Left forelimb (tissue), 1 donor: ENCODE results near the gene SLC25A48.

Experiments
- DNase-seq: peaks from one replicate; pipeline ENCODE4 v3.0.0-alpha.2; 2018; ENCODE audit warnings: low spot score

Gene SLC25A48

GRCh38 chr5:135834639-135835529 is at the start of gene SLC25A48:
Gene SLC25A48 (plus strand): TSS chr5:135834663. CDS start chr5:135834848, 185 bp downstream.
- DNase-seq = peak; percentile 75

- DNase-seq = no peak
Measured at GRCh38 chr5:135800656-135801055, 33.8 kb upstream of the SLC25A48 start.

- DNase-seq = no peak
Measured at GRCh38 chr5:135810188-135810943, 24.1 kb upstream of the SLC25A48 start.

GRCh38 chr5:135811007-135811406 is 23.5 kb upstream of the SLC25A48 start:
- no peak for DNase-seq

GRCh38 chr5:135813758-135814157 is 20.7 kb upstream of the SLC25A48 start:
- no peak for DNase-seq

- no peak for DNase-seq
Measured at GRCh38 chr5:135814316-135814715, 20.1 kb upstream of the SLC25A48 start.

GRCh38 chr5:135814812-135815211 is 19.7 kb upstream of the SLC25A48 start:
- no peak for DNase-seq

GRCh38 chr5:135821061-135821801 is 13.2 kb upstream of the SLC25A48 start:
- peak; percentile 41 for DNase-seq

- peak; percentile 48 for DNase-seq
Measured at GRCh38 chr5:135821802-135822201, 12.7 kb upstream of the SLC25A48 start.

- no peak for DNase-seq
Measured at GRCh38 chr5:135822286-135822685, 12.2 kb upstream of the SLC25A48 start.

- DNase-seq = peak; percentile 52
Measured at GRCh38 chr5:135822959-135823358, 11.5 kb upstream of the SLC25A48 start.

- DNase-seq = no peak
Measured at GRCh38 chr5:135823881-135824280, 10.6 kb upstream of the SLC25A48 start.

GRCh38 chr5:135824541-135825041 is 9.9 kb upstream of the SLC25A48 start:
- peak; percentile 49 for DNase-seq

- peak; percentile 52 for DNase-seq
Measured at GRCh38 chr5:135825373-135826220, 8.9 kb upstream of the SLC25A48 start.

GRCh38 chr5:135826221-135826525 is 8.3 kb upstream of the SLC25A48 start:
- no peak for DNase-seq

GRCh38 chr5:135826994-135827671 is 7.3 kb upstream of the SLC25A48 start:
- no peak for DNase-seq

- peak; percentile 47 for DNase-seq
Measured at GRCh38 chr5:135827965-135828781, 6.3 kb upstream of the SLC25A48 start.

- peak; percentile 53 for DNase-seq
Measured at GRCh38 chr5:135828782-135829127, 5.7 kb upstream of the SLC25A48 start.

GRCh38 chr5:135829179-135829578 is 5.3 kb upstream of the SLC25A48 start:
- no peak for DNase-seq
